ELR (cell line): ENCODE data around the gene PI16.

Experiments used
- DNase-seq: peaks from one replicate; pipeline ENCODE4 v3.0.0-alpha.2; 2015; ENCODE audit warnings: low read depth

PI16 gene

DNA sequence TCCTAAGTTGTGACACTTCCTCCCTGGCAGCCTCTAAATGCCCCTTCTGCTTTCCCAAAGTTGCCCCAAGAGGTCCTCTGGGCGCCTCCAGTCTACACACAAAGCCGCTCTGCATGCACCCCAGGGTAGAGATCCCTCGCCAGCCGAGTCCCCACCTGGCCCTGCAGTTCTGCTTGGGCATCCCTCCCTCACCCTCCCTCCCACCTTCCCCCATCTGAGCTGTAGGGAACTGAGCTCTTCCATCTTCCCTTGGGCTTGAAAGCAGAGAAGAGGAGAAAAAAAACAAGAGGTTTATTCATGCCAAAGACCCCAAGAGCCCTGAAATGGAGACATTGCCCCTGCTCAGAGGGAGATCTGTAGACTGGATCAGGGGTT is 45.2 kb downstream of the PI16 start:
- DNase-seq, result no peak

DNA sequence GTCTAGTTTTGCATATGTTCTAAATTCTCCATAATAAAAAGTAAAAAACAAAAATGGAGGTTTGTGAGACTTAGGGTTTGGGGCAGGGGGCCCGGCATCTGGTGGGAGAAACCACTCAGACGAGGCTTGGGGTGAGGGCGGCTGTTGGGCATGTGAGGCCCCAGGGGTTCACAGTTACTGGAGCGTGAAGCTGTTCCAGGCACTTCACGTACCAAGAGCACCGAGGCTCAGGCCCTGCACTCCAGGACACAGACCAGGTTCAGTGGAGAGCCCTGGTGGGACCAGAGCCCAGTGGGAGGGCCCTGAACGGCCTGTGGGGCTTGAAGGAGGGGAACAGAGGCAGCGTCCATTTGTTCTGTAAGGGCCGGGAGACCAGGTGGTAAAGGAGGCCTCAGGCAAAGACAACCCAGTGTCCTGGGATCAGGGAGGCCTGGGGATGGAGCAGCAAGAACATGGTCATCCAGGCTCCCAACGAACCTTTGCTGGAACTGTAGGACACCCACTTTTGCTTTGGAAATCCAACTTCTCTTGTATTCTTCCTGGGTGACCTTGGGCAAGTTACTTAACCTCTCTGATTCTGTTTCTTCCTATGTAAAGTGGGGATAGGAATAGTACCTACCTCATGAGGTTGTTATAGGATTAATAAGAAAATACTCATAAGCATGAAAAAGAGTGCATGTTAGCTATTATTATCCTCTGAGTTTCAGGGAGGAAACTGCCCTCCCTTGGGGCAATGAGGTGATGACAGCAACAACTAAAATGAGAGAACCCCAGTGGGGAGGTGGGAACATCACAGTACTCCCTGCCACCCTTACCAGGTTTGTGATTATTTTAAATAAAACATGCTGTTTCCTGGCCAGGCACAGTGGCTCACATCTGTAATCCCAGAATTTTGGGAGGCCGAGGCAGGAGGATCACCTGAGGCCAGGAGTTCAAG is 49.8 kb downstream of the PI16 start:
- no peak for DNase-seq

DNA sequence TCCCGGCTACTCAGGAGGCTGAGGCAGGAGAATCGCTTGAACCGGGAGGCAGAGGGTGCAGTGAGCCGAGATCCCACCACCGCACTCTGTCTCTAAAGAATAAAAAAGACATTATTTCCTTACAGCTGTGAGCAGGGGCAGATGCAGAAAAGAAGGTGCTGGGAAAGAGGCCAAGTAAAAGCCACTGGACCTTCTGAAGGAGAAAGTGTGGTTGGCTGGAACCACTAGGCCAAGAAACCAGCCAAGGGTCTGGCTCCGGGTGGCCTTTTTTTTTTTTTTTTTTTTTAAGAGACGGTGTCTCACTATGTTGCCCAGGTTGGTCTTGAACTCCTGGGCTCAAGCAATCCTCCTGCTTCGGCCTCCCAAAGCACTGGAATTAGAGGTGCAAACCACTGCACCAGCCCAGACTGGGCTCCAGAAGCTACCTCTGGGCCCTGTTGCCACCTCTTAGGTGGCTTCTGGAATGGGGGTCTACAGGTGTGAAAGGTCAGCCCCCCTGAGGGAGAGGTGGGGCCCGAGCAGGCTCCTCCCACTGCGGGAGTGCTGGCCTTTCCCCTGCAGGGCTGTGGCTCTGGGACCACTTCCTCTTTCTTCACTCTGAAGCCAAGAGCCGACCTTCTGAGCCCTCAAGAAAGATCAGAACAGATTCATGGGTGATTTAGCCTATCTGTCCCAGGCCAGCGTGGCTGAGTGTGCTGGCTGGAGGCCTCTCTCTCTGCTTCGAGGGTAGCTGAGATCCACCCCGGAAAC is 50.7 kb downstream of the PI16 start, which contains the start of gene FGD2:
Gene FGD2 (plus strand): TSS at position 595 of the 750 bp plus-strand sequence. CDS start 163 bp downstream, outside the sequence.
- DNase-seq, result no peak

DNA sequence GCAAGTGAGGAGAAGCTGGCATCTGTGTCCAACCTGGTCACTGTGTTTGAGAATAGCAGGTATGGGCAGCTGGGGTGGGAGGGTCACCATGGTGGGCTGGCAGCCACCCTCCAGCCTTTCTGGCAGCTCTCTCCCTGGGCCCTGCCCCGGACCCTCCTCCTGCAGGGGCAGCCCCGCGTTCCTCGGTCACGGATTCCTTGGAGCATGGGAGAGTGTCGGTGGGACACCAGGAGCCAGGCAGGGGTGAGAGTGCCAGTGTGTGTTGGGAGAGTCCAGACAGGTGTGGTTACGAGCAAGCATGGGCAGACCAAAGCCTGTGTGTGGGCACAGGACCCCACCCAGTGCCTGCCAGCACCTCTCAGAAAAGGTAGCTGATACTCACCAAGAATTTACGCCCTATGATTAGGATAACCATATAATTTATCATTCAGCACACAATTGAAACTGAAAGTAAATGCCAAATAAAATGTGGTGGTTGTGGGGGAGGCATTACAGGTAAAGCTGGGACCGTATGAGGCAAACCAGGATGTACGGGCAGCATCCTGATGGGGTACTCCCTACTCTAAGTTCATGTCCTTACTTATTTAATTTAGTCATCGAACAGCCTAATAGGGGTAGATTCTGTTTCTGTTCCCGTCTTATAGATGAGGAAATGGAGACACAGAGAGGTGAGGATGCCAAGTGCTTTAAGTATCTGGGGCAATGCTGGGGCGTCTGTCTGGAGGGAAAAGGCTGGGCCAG is 51.5 kb downstream of the PI16 start:
- no peak for DNase-seq

DNA sequence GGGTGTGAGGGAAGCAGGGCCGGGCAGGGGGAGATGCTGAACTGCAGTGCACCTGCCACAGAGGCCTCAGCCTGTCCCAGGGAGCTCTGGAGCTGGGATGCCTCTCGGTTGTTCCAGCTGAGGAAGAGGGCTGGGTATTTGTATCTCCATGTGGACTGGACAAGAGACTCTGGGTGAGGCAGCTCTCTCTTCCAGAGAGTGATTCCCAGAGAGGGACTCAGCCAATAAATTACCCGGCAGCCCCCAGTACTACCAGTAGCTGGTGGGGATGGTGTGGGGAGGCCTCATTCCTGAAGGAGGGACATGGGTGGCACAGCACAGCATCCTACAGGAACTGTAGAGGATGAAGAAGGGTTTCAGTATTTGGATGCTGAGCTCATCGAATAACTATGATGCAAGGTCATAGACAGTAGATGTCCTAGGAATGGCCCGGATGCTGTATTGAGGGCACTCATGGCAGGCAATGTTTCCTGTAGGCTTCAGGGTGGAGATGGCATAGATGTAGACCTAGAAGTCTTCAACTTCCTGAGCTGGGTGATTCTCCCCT is 52.3 kb downstream of the PI16 start:
- peak; percentile 82 for DNase-seq

DNA sequence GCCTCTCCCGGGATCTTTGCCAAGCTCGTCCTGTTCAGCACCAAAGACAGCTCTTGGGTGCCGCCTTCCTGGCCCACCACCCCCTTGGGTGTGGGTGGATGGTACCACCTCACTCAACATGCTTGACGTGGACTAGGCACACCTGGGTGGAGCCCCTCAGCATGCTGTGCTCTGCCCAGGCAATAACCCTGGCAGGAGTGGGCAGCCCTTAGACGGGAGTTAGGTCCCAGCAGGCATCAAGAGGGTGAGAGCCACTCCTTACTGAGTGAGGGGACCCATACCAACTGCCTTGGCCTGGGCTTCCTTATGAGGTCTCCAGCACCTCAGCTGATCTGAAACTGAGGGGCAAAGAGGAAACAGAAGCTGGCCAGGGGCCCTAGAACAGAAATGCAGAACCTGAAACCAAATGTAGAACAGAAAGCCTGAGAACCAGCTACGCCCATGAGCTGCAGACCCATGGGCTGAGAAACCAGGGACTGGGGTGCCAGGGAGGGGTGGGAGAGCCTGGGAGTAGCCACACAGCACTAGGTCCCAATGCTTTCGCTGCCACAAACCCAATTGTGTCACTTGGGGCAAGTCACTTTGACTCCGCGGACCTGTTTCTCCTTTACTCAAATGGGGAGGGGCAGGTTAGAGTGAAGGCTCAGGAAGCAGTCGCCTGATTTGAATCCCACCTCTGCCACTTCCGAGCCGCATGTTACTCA is 53.0 kb downstream of the PI16 start:
- no peak for DNase-seq

DNA sequence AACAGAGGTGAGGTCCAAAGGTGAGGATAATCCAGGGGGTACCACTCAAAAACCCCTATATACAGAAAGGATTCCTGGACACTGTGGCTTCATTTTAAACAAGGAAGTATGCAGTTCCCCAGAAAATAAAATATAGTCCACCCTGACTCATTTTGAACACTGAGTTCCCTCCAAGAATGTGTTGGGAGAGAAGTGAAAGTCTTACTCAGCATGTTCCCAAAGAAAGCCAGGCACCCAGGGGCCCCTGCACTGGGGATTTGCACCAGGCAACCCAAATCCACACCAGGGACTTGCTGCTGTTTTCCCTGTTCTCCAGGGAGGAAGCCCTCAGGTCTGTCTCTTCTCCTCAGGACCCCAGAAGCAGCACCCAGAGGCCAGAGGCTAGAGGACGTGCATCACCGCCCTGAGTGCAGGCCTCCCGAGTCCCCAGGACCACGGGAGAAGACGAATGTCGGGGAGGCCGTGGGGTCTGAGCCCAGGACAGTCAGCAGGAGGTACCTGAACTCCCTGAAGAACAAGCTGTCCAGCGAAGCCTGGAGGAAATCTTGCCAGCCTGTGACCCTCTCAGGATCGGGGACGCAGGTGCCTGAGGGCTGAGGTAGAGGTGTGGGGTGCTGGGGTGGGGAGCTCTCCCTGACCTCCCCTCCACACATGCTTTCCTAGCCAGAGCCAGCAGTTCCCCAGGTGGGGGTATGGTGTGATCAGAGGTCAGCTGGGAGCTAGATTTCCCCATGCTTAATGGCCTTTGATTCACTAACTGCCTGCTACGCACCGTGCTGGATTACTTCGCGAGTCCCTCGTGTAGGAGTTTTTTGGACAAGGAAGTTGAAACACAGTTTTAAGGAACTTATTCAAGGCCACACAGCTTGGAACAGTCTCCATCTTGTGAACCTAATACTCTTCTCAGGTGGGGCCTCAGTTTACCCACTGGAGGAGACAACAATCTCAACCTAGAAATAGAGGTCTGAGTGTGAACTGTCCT is 54.2 kb downstream of the PI16 start:
- DNase-seq, result no peak

DNA sequence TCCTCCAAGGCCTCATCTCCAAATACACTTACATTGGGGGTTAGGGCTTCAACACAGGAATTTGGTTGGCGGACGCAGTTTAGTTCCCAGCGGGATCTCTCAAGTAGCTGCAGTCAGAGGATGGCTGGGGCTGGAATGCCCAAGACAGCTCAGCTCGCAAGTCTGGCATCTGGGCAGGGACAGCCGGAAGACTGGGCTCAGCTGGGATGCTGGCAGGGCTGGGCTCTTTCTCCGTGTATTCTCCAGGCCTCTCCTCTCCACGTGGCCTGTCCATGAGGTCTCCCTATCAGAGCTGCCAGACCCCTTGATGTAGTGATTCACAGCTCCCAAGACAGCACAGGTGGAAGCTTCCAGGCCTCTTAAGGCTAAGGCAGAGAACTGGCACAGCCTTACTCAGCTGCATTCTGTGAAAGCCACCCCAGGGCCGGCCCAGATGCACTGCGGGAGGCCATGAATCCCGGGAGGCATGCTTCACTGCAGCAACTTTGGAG is 55.9 kb downstream of the PI16 start:
- no peak for DNase-seq

DNA sequence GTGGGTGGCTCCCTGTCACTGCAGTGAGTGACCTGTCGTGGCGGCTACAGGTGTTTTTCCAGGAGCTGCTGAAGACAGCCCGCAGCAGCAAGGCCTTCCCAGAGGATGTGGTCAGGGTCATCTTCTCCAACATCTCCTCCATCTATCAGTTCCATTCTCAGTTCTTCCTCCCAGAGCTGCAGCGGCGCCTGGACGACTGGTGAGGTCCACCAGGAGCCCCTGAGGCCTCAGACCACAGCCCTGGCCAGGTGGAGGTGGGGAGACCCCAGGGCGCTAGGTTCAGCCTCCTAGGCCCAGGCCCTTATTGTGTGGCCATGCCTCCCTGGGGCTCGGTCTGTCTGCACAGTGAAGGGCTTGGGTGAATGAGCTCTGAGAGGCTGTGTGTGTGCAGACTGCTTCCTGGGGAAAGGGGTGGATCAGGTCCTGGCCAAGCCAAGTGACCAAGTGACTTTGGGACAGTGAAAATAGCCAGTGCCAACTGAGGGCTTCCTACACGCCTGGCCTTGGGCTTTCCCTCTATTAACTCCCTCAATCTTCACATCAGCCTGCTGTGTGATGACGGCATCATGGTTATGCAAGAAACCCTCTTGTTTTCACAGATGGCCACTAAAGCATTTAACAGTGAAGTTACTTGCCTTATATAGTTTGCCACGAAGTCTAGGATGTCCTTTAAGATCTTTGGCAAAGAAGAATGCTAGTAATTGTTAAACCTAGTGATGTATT is 57.3 kb downstream of the PI16 start:
- DNase-seq, result peak; percentile 16

DNA sequence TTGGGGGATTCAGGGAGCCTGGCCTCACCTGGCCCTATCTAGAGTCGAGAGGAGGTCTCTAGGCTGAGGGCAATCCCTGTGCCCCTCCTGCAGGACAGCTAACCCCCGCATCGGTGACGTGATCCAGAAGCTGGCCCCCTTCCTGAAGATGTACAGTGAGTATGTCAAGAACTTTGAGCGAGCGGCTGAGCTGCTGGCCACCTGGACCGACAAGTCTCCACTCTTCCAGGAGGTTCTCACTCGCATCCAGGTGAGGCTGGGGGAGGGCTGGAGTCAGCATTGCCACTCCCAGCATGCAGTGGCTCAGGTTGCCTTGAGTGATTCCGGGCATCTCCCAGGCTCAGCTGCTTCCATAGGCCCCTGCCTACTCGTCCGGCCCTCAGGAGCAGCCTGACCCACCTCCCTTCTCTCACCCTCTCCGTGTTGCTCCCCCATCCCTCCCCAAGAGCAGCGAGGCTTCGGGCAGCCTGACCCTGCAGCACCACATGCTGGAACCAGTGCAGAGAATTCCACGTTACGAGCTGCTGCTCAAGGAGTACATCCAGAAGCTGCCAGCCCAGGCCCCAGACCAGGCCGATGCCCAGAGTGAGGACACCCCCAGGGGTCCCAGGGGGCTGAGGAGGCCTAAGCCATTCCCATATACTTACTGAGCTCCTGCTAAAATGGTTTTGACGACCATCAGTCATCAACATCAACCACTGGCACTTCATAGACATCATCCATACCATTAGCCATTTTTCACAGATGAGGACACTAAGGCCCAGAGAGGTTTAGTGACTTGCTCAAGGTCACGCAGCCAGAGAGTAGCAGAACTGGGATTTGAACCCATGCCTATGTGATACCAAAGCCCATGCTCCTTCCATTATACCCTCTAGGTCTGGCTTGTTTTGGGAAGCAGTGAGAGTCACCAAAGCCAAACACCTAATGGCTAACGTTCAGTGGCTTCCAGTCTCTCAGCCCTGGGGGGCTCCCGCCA is 59.3 kb downstream of the PI16 start:
- DNase-seq, result no peak
